HepG2 (cell line): ENCODE results near the gene TATDN3. TPM values are rescaled to one million over a fixed set of nuclear protein-coding genes. Genes with fewer than 3 reads are reported as not detected.

Experiments
- ARID5B ChIP-seq: IDR thresholded peaks from 2 replicates; pipeline ENCODE4 v1.4.0; 2020; ENCODE audit warnings: mild to moderate bottlenecking, missing genetic modification reagents
- E2F2 ChIP-seq: sonication (generic); formaldehyde crosslinking; IDR thresholded peaks from 2 replicates; pipeline ENCODE4 v1.4.0; 2020; ENCODE audit warnings: missing genetic modification reagents, borderline replicate concordance
- ELK4 ChIP-seq: sonication (generic); formaldehyde crosslinking; IDR thresholded peaks from 2 replicates; pipeline ENCODE4 v1.9.0; 2021; ENCODE audit warnings: missing genetic modification reagents, borderline replicate concordance
- FOXA1 ChIP-seq, 2 experiments: fragments of 450-650 bp in 1 of 2; sonication (generic) in 1 of 2; formaldehyde crosslinking in 1 of 2; IDR thresholded peaks; 2 replicates each; pipeline versions ENCODE4 v1.4.0 to v1.6.1; 2016 to 2020; ENCODE audit warnings: missing genetic modification reagents in 1 of 2
- GFI1 ChIP-seq: sonication (generic); formaldehyde crosslinking; IDR thresholded peaks from 2 replicates; pipeline ENCODE4 v1.5.0; 2020; ENCODE audit warnings: missing genetic modification reagents, mild to moderate bottlenecking, borderline replicate concordance
- HES4 ChIP-seq: sonication (generic); formaldehyde crosslinking; IDR thresholded peaks from 2 replicates; pipeline ENCODE4 v1.9.0; 2021; ENCODE audit warnings: mild to moderate bottlenecking, missing genetic modification reagents, borderline replicate concordance
- KDM4B ChIP-seq: sonication (generic); formaldehyde crosslinking; IDR thresholded peaks from 2 replicates; pipeline ENCODE4 v1.4.0; 2020; ENCODE audit warnings: missing genetic modification reagents
- PTBP1 ChIP-seq: fragments of 200-400 bp; formaldehyde crosslinking; IDR thresholded peaks from 2 replicates; pipeline ENCODE4 v1.6.1; 2018; ENCODE audit warnings: low read length, low read depth; ENCODE audit not compliant: poor library complexity, severe bottlenecking
- TBL1XR1 ChIP-seq: fragments of 150-350 bp; IDR thresholded peaks from 2 replicates; pipeline ENCODE4 v1.6.1; 2014; ENCODE audit warnings: borderline replicate concordance, low read length; ENCODE audit not compliant: partially characterized antibody
- TGIF2 ChIP-seq: IDR thresholded peaks from 2 replicates; pipeline ENCODE4 v1.6.1; 2016; ENCODE audit warnings: control low read depth, missing compliant biosample characterization
- TMF1 ChIP-seq: sonication (generic); formaldehyde crosslinking; IDR thresholded peaks from 2 replicates; pipeline ENCODE4 v1.8.1; 2022; ENCODE audit warnings: low read depth, missing genetic modification reagents
- ZBED4 ChIP-seq: sonication (generic); formaldehyde crosslinking; IDR thresholded peaks from 2 replicates; pipeline ENCODE4 v1.4.0; 2020; ENCODE audit warnings: missing genetic modification reagents, borderline replicate concordance
- ZEB1 ChIP-seq: IDR thresholded peaks from 2 replicates; pipeline ENCODE4 v1.6.1; 2012; ENCODE audit warnings: mild to moderate bottlenecking, low read depth, inconsistent platforms; ENCODE audit not compliant: insufficient replicate concordance
- ZMAT3 ChIP-seq: sonication (generic); formaldehyde crosslinking; conservative IDR thresholded peaks from 2 replicates; pipeline ENCODE4 v1.7.0; 2021; ENCODE audit warnings: missing genetic modification reagents
- ZNF136 ChIP-seq: sonication (generic); formaldehyde crosslinking; IDR thresholded peaks from 2 replicates; pipeline ENCODE4 v1.8.1; 2022; ENCODE audit warnings: low read depth, mild to moderate bottlenecking, moderate library complexity, missing genetic modification reagents
- ZNF264 ChIP-seq: sonication (generic); formaldehyde crosslinking; IDR thresholded peaks from 2 replicates; pipeline ENCODE4 v1.4.0; 2020; ENCODE audit warnings: missing genetic modification reagents
- polyA plus RNA-seq, 8 experiments: library from polyadenylated mRNA; depleted of rRNA in 3 of 8; stranded (reverse) in 7 of 8; unstranded in 1 of 8; fragments of >200 nt; fragmentation: Illumina TruSeq in 4 of 8; extraction: Trizol in 4 of 8; gene quantifications; 2 replicates each; pipeline versions ENCODE4 v1.2.1 to v1.2.3, GENCODE V29; 2011 to 2016; ENCODE audit warnings: low read depth in 4 of 8, missing spikeins in 1 of 8, mixed read lengths in 1 of 8; ENCODE audit not compliant: insufficient read depth in 1 of 8
- total RNA-seq, 5 experiments: library from RNA; depleted of rRNA; stranded (reverse); fragments of >200 nt; fragmentation: Illumina TruSeq; extraction: Trizol; gene quantifications; 2 replicates each; pipeline ENCODE4 v1.2.3, GENCODE V29; 2016; ENCODE audit warnings: low read depth in 1 of 5

TATDN3 gene
- total and polyA plus RNA-seq, 2 of the 13 experiments (the other 11 are each of a cell fraction or from before 2014, with no cell fraction given): 7.3 to 8.6 TPM

GRCh38 chr1:212858461-212859265 is 67.0 kb downstream of the TATDN3 start (continued):
- TF ChIP-seq ZEB1: no peak
- no peak for TF ChIP-seq KDM4B (CRISPR knock-in tag)
- TF ChIP-seq ZNF264 (CRISPR knock-in tag): no peak
- TF ChIP-seq HES4 (CRISPR knock-in tag): no peak; the same call in none of the 2 replicates
- TF ChIP-seq ZBED4 (CRISPR knock-in tag): no peak
- no peak for TF ChIP-seq GFI1
- no peak for TF ChIP-seq TBL1XR1
- peak; percentile 18; the same call in 1 of the 2 replicates for TF ChIP-seq ARID5B (CRISPR knock-in tag)
- peak; percentile 76; the same call in 1 of the 2 replicates for TF ChIP-seq TGIF2 (CRISPR knock-in tag)
- no peak for TF ChIP-seq ELK4 (CRISPR knock-in tag)
- no peak for TF ChIP-seq PTBP1
- TF ChIP-seq ZNF136 (CRISPR knock-in tag): no peak
- TF ChIP-seq FOXA1 (IDR thresholded peaks at IDR 0.05): no peak
- TF ChIP-seq FOXA1 (CRISPR knock-in tag; IDR thresholded peaks at IDR 0.05): no peak
- no peak for TF ChIP-seq ZMAT3 (CRISPR knock-in tag)
- TF ChIP-seq TMF1 (CRISPR knock-in tag): no peak; the same call in 1 of the 2 replicates
- 0 out of 2 replicates have a peak, but pooled peaks have one; percentile 54 for TF ChIP-seq E2F2 (CRISPR knock-in tag)
